ENCODE data around the gene INO80. TPM values are rescaled to one million over a fixed set of nuclear protein-coding genes. Genes with fewer than 3 reads are reported as not detected.

INO80 gene
- total RNA-seq, 4 donors from 2014 or later: 22.3 to 44.3 (median 31.1) TPM

- WGBS, 2 donors: 1 to 2% methylated on average over 25 to 64 of the region's 92 CpGs
- TF ChIP-seq CTCF (IDR thresholded peaks at IDR 0.05) (no peak), POLR2A (IDR thresholded peaks at IDR 0.05) (no peak)
- peak overlapping the region; percentile 32 for H3K4me3 ChIP-seq (ENCODE audit: low read depth, poor library complexity, severe bottlenecking)
- intact Hi-C loops (cut with DNase I; ENCODE audit: low total_unique reads): no loop called here
- peak; percentile 62 to 96 for DNase-seq (ENCODE audit: low spot score in 2 of 2)
Measured at GRCh38 chr15:40941528-40942336, 174.3 kb downstream of the INO80 start.

DNA sequence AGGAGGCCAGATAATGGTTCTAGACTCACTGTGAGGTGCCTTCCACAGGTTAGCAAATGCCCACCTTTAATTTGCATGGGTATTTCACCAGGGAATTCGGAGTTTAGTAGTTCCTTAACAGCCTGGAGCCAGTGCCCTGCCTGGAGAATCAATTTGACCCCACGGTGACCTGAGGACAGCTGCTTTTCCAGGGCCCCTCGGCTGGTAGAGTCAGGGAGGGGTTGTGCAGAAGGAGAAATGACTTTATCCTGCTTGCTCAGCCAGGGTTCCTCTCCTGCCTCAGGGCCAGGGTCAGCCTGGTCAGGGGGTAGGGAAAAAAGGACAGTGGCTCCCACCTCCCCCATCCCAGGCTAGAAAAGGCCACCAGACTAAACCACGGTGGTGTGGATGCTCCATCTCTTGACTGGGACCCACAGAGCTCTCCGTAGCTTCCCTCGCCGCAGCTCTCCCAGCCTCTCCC is 175.0 kb downstream of the INO80 start:
- no peak for DNase-seq (ENCODE audit: low spot score in 2 of 2)
- H3K4me3 ChIP-seq (ENCODE audit: low read depth, poor library complexity, severe bottlenecking): peak overlapping the region; percentile 32
- intact Hi-C loops (cut with DNase I; ENCODE audit: low total_unique reads): no loop called here
- WGBS, 2 donors: 13 to 23% methylated on average over 6 to 7 of the region's 7 CpGs
- TF ChIP-seq POLR2A (IDR thresholded peaks at IDR 0.05): no peak
- no peak for TF ChIP-seq CTCF (IDR thresholded peaks at IDR 0.05)

DNA sequence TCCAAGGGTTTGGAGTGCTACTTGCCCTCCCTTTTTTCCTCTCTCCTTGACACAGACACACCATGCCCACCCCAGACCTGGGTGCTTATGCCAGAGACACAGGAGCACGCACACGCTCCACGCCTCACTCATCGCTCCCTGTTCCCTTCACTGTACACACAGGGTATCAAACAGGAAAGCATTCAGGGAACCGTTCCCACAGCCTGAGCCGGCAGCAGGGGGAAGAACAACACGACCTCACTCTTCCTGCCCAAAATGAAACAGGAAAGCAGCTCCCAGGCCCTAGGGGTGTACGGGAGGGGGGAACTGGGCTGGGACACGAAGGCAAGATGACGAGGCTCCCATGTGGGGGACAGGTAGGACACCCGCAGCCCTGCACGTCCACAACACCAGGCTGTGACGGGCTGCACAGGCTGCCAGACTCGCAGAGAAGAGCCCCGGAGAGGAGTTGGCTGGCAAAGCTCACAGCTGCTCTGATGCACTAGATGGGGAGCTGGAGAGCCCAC is 175.7 kb downstream of the INO80 start:
- intact Hi-C loops (cut with DNase I; ENCODE audit: low total_unique reads): no loop called here
- WGBS, 2 donors: 40 to 42% methylated on average over 15 of the region's 15 CpGs
- no peak overlapping the region for H3K4me3 ChIP-seq (ENCODE audit: low read depth, poor library complexity, severe bottlenecking)
- no peak for DNase-seq (ENCODE audit: low spot score in 2 of 2)
- TF ChIP-seq POLR2A (IDR thresholded peaks at IDR 0.05) (no peak), CTCF (IDR thresholded peaks at IDR 0.05) (no peak)

DNA sequence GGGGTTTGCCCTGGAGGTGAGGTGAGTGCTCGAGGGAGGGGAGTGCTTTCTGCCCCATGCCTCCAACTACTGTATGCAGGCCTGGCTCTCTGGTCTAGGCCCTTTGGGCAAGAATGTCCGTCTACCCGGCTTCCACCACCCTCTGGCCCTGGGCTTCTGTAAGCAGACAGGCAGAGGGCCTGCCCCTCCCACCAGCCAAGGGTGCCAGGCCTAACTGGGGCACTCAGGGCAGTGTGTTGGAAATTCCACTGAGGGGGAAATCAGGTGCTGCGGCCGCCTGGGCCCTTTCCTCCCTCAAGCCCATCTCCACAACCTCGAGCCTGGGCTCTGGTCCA is 177.6 kb downstream of the INO80 start:
- no peak overlapping the region for H3K4me3 ChIP-seq (ENCODE audit: low read depth, poor library complexity, severe bottlenecking)
- no peak for DNase-seq (ENCODE audit: low spot score in 2 of 2)
- TF ChIP-seq POLR2A (IDR thresholded peaks at IDR 0.05) (no peak), CTCF (IDR thresholded peaks at IDR 0.05) (no peak)
- intact Hi-C loops (cut with DNase I; ENCODE audit: low total_unique reads): loop anchor here (10.0 kb wide), 1 partner anchor 76 kb away; no protein-coding TSS in a partner anchor
- WGBS, 2 donors: 78 to 86% methylated on average over 4 to 6 of the region's 6 CpGs

DNA sequence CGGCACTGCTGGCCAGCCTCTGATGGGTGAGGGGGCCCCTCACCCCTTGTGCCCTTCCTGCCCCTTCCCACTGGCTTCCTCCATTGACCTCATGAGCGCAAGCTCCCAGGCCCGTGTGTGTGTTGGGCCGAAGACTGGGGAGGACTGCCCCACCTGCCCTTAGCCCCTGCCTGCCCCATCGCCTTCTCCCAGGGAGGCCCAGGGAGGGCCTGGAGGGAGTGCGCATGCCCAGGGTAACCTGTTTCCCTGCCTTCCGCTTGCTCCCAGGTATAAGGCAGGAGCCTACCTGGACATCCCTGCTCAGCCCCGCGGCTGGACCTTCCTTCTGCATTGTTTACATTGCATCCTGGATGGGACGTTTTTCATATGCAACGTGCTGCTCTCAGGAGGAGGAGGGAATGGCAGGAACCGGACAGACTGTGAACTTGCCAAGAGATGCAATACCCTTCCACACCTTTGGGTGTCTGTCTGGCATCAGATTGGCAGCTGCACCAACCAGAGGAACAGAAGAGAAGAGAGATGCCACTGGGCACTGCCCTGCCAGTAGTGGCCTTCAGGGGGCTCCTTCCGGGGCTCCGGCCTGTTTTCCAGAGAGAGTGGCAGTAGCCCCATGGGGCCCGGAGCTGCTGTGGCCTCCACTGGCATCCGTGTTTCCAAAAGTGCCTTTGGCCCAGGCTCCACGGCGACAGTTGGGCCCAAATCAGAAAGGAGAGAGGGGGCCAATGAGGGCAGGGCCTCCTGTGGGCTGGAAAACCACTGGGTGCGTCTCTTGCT is 178.1 kb downstream of the INO80 start:
- WGBS, 2 donors: 65 to 68% methylated on average over 19 of the region's 19 CpGs
- intact Hi-C loops (cut with DNase I; ENCODE audit: low total_unique reads): loop anchor here (10.0 kb wide), 1 partner anchor 77 kb away; no protein-coding TSS in a partner anchor
- no peak for DNase-seq (ENCODE audit: low spot score in 2 of 2)
- no peak for TF ChIP-seq POLR2A (IDR thresholded peaks at IDR 0.05)
- TF ChIP-seq CTCF (IDR thresholded peaks at IDR 0.05): no peak
- no peak overlapping the region for H3K4me3 ChIP-seq (ENCODE audit: low read depth, poor library complexity, severe bottlenecking)
